Calu3 (cell line): ENCODE results near the gene NOD1. TPM values are rescaled to one million over a fixed set of nuclear protein-coding genes. Genes with fewer than 3 reads are reported as not detected.

ENCODE experiments used
- BruUV-seq: library from RNA; stranded (reverse); fragments of 400-500 nt; replicated peaks from 2 replicates; lab custom pipeline; 2021; lab: Mats Ljungman, UMichigan
- CTCF ChIA-PET: fragments of 300-600 bp; sonication (Branson Sonifier 250); formaldehyde crosslinking; loops from one replicate; lab custom pipeline; 2022; ENCODE audit warnings: antibody characterized with exemption; lab: Charles Lee
- DNase-seq: peaks from one replicate; pipeline ENCODE4 v3.0.0; 2022
- H3K27ac Mint-ChIP-seq: one replicate; pipeline ENCODE4 v1.8.0; 2022; ENCODE audit warnings: mixed read lengths; ENCODE audit not compliant: unreplicated experiment
- H3K27me3 Mint-ChIP-seq: one replicate; pipeline ENCODE4 v1.8.0; 2022; ENCODE audit warnings: mixed read lengths; ENCODE audit not compliant: unreplicated experiment
- H3K36me3 Mint-ChIP-seq: one replicate; pipeline ENCODE4 v1.8.0; 2022; ENCODE audit warnings: mild to moderate bottlenecking, moderate library complexity, mixed read lengths; ENCODE audit not compliant: insufficient read depth, unreplicated experiment
- H3K4me1 Mint-ChIP-seq: one replicate; pipeline ENCODE4 v1.8.0; 2022; ENCODE audit warnings: mild to moderate bottlenecking, low read depth, mixed read lengths; ENCODE audit not compliant: unreplicated experiment
- H3K4me3 Mint-ChIP-seq: one replicate; pipeline ENCODE4 v1.8.0; 2022; ENCODE audit warnings: mild to moderate bottlenecking, low read depth, moderate library complexity, mixed read lengths; ENCODE audit not compliant: unreplicated experiment
- H3K9me3 Mint-ChIP-seq: one replicate; pipeline ENCODE4 v1.8.0; 2022; ENCODE audit warnings: low read depth, mixed read lengths; ENCODE audit not compliant: unreplicated experiment
- intact Hi-C: fragments of 100-400 bp; cut with micrococcal nuclease; formaldehyde crosslinking; loops from one replicate; pipeline ENCODE4 v1.10.0; 2022; ENCODE audit not compliant: unreplicated experiment
- total RNA-seq: library from RNA; stranded (reverse); gene quantifications from 2 replicates; pipeline ENCODE4 v1.2.3, GENCODE V29; 2022
- TF ChIP-seq, protein P1 (sequence below): fragments of 200-600 bp; IDR thresholded peaks from one replicate; pipeline ENCODE4 v1.8.0; 2022; ENCODE audit warnings: antibody characterized with exemption; ENCODE audit not compliant: unreplicated experiment

The NOD1 gene
- total RNA-seq, 1 experiment from 2014 or later, result 11.7 TPM

DNA sequence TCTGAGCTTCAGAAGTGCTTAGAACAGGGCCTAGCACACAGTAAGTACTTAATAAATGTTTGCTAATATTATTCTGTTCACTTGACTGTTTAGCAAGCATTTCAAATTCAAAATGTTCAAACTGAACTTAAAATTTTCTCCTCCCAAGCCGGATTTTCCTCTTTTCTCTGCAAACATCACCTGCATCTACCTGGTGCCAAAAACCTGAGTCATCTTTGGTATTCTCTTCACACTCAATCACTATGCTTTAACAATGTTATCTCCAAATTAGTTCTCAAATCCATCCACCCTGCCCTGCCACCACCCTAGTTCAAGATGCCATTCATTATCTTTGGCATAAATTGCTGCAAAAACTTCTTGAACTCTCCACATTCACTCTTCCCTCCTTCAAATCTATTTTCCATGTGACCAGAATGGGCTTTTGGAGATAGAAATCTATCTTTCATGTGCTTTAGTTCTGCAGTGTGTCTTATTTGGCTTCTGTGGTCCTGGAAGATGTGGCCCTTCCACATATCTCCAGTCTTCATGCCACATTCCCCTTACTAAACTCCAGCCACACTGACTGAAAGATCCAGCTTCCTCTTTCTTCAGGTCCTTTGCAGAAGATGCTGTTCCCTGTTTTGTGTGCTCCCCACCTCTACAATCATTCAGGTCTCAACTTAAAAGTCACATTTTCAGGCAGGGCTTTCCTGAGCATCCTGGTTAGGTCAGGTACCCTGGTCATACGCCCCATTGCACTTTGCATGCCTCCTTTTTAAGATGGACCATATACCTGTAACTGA, 24.1 kb upstream of the NOD1 start:
- CTCF ChIA-PET, result interaction anchor here (1.2 to 1.6 kb wide), 2 partner anchors 61 to 338 kb away, joined by 3 read pairs; no protein-coding TSS in a partner anchor
- Mint-ChIP-seq H3K4me3 (peak overlapping the region; percentile 91), H3K27ac (peak overlapping the region; percentile 1), H3K27me3 (no peaks in the 10 kb centered on the region), H3K9me3 (no peaks in the 10 kb centered on the region), H3K4me1 (peaks cover 46% of the 10 kb centered on the region), H3K36me3 (peaks cover 57% of the 10 kb centered on the region)
- DNase-seq, result no peak
- intact Hi-C loops, result no loop called here
- TF ChIP-seq, protein P1, sequence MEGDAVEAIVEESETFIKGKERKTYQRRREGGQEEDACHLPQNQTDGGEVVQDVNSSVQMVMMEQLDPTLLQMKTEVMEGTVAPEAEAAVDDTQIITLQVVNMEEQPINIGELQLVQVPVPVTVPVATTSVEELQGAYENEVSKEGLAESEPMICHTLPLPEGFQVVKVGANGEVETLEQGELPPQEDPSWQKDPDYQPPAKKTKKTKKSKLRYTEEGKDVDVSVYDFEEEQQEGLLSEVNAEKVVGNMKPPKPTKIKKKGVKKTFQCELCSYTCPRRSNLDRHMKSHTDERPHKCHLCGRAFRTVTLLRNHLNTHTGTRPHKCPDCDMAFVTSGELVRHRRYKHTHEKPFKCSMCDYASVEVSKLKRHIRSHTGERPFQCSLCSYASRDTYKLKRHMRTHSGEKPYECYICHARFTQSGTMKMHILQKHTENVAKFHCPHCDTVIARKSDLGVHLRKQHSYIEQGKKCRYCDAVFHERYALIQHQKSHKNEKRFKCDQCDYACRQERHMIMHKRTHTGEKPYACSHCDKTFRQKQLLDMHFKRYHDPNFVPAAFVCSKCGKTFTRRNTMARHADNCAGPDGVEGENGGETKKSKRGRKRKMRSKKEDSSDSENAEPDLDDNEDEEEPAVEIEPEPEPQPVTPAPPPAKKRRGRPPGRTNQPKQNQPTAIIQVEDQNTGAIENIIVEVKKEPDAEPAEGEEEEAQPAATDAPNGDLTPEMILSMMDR, result no peak
- BruUV-seq, result no TSS peak

DNA sequence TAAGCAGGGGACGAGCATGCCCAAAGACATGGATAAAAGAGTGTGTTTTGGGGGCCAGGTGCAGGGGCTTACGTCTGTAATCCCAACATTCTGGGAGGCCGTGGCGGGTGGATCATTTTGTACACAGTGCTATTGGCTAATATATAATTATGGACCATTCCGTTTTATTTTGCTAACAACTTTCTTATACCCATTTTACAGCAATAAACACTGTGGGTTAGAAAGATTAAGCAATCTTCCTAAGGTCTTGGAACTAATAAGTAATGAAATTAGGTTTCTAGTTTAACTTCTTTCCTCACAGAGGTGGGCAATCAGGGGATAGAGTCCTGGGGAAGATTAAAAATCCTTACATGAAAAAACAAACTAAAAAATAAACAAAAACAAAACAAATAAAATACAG, 22.7 kb upstream of the NOD1 start:
- no TSS peak for BruUV-seq
- peaks cover 51% of the 10 kb centered on the region for H3K4me1 Mint-ChIP-seq
- intact Hi-C loops, result no loop called here
- H3K4me3 Mint-ChIP-seq, result no peak overlapping the region
- peaks cover 64% of the 10 kb centered on the region for H3K36me3 Mint-ChIP-seq
- no peak for DNase-seq
- CTCF ChIA-PET, result no interaction called here
- H3K9me3 Mint-ChIP-seq, result peaks cover under 1% of the 10 kb centered on the region
- no peaks in the 10 kb centered on the region for H3K27me3 Mint-ChIP-seq
- TF ChIP-seq, protein P1, result no peak
- no peak overlapping the region for H3K27ac Mint-ChIP-seq

DNA sequence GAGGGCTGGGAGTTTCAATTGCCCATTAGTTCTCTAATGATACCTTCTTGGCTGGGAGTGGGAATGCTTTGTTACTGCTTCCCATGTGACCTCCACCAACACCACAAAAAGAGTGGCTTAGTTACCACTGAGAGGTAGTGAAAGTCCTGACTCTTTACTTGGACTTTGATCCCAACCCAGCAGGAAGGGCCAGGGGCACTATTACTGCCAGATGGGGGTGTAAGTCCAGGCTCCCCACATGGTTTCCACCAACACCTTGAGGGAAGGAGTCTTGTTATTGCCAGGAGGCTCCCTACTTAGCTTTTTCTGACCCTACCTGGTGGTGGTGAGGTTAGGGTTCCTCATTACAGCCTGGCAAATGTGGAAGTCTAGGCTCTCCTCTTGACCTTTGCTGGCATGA, 14.6 kb upstream of the NOD1 start:
- H3K4me3 Mint-ChIP-seq, result no peak overlapping the region
- intact Hi-C loops, result no loop called here
- peaks cover 7% of the 10 kb centered on the region for H3K4me1 Mint-ChIP-seq
- H3K27me3 Mint-ChIP-seq, result no peaks in the 10 kb centered on the region
- TF ChIP-seq, protein P1, result no peak
- BruUV-seq, result no TSS peak
- peaks cover 4% of the 10 kb centered on the region for H3K9me3 Mint-ChIP-seq
- H3K27ac Mint-ChIP-seq, result no peak overlapping the region
- CTCF ChIA-PET, result no interaction called here
- H3K36me3 Mint-ChIP-seq, result peaks cover 24% of the 10 kb centered on the region
- DNase-seq, result no peak

DNA sequence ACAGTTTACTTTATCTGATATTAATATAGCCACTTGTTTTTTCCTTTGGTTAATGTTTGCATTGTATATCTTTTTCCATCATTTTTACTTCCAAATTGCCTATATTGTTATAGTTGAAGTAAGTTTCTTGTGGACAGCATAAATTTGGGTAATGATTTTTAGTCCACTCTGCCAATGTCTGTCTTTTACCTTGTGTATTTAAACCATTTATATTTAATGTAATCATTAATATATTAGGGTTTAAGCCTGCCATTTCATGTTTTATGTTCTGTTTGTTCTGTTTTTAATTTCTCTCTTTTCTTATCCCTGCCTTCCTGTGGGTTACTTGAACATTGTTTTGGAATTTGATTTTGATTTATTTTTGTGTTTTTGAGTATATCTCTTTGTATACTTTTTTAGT, 12.8 kb upstream of the NOD1 start:
- H3K27ac Mint-ChIP-seq, result no peak overlapping the region
- peaks cover 16% of the 10 kb centered on the region for H3K36me3 Mint-ChIP-seq
- CTCF ChIA-PET, result no interaction called here
- H3K27me3 Mint-ChIP-seq, result no peaks in the 10 kb centered on the region
- intact Hi-C loops, result no loop called here
- BruUV-seq, result no TSS peak
- peaks cover 4% of the 10 kb centered on the region for H3K9me3 Mint-ChIP-seq
- peaks cover 3% of the 10 kb centered on the region for H3K4me1 Mint-ChIP-seq
- H3K4me3 Mint-ChIP-seq, result no peak overlapping the region
- TF ChIP-seq, protein P1, result no peak
- no peak for DNase-seq
